CD14-positive monocyte (primary cell): ENCODE results near the gene TMEM175. TPM values are rescaled to one million over a fixed set of nuclear protein-coding genes. Genes with fewer than 3 reads are reported as not detected.

Experiments used
- DNase-seq, 3 donors: peaks; one replicate each; pipeline ENCODE4 v3.0.0-alpha.2; 2011 to 2022
- H2AFZ ChIP-seq: 2 replicates; pipeline ENCODE4 v1.6.0; 2012; ENCODE audit warnings: mild to moderate bottlenecking, low read depth, low read length, inconsistent platforms; ENCODE audit not compliant: insufficient read depth, poor library complexity, severe bottlenecking
- H3K27ac ChIP-seq, 2 donors: 1 replicate in 1 of 2; 2 replicates in 1 of 2; pipeline ENCODE4 v1.5.1; 2012 to 2013; ENCODE audit warnings: low read length in 2 of 2, control low read depth in 1 of 2, inconsistent platforms in 1 of 2, low read depth in 1 of 2, mild to moderate bottlenecking in 1 of 2
- H3K27me3 ChIP-seq, 2 donors: one replicate each; pipeline versions ENCODE4 v1.6.0 to v1.6.1; 2011 to 2013; ENCODE audit warnings: low read length in 2 of 2; ENCODE audit not compliant: control insufficient read depth in 2 of 2, insufficient read depth in 2 of 2
- H3K36me3 ChIP-seq, 2 donors: replicated peaks in 1 of 2; 1 replicate in 1 of 2; 2 replicates in 1 of 2; pipeline versions ENCODE4 v1.5.1 to v1.6.1; 2012 to 2013; ENCODE audit warnings: low read length in 2 of 2, control low read depth in 1 of 2, inconsistent platforms in 1 of 2, mild to moderate bottlenecking in 1 of 2; ENCODE audit not compliant: insufficient read depth in 2 of 2, control insufficient read depth in 1 of 2
- H3K4me1 ChIP-seq, 2 donors: 1 replicate in 1 of 2; 2 replicates in 1 of 2; pipeline versions ENCODE4 v1.5.1 to v1.6.1; 2012 to 2013; ENCODE audit warnings: low read length in 2 of 2, control low read depth in 1 of 2, inconsistent platforms in 1 of 2, mild to moderate bottlenecking in 1 of 2, moderate library complexity in 1 of 2; ENCODE audit not compliant: insufficient read depth in 2 of 2, control insufficient read depth in 1 of 2
- H3K4me2 ChIP-seq: replicated peaks from 2 replicates; pipeline ENCODE3; 2012; ENCODE audit warnings: low read length, moderate library complexity, mild to moderate bottlenecking; ENCODE audit not compliant: poor library complexity, severe bottlenecking; ENCODE audit errors: extremely low read depth
- H3K4me3 ChIP-seq, 3 experiments: fragments of 200-600 bp in 1 of 3; sonication (generic) in 1 of 3; replicated peaks in 1 of 3; 1 replicate in 2 of 3; 2 replicates in 1 of 3; pipeline ENCODE4 v1.5.1; 2011 to 2013; ENCODE audit warnings: low read length in 3 of 3, mild to moderate bottlenecking in 3 of 3, control low read depth in 2 of 3, low read depth in 2 of 3, inconsistent platforms in 1 of 3, moderate library complexity in 1 of 3
- H3K79me2 ChIP-seq: 2 replicates; pipeline ENCODE4 v1.6.0; 2012; ENCODE audit warnings: mild to moderate bottlenecking, control low read depth, inconsistent platforms, low read length, moderate library complexity; ENCODE audit not compliant: insufficient read depth
- H3K9ac ChIP-seq: 2 replicates; pipeline ENCODE4 v1.6.0; 2017; ENCODE audit warnings: low read length, mild to moderate bottlenecking; ENCODE audit not compliant: insufficient read depth, poor library complexity, severe bottlenecking
- H3K9me3 ChIP-seq, 2 donors: replicated peaks in 1 of 2; 1 replicate in 1 of 2; 2 replicates in 1 of 2; pipeline versions ENCODE4 v1.5.1 to v1.6.1; 2012 to 2013; ENCODE audit warnings: low read length in 2 of 2, control low read depth in 1 of 2; ENCODE audit not compliant: control insufficient read depth in 1 of 2, insufficient read depth in 1 of 2
- H4K20me1 ChIP-seq: 2 replicates; pipeline ENCODE4 v1.6.0; 2012; ENCODE audit warnings: mild to moderate bottlenecking, low read length, control low read depth, moderate library complexity; ENCODE audit not compliant: insufficient read depth
- H3K27ac Mint-ChIP-seq, 7 donors: one replicate each; pipeline ENCODE4 v1.8.0; 2020; ENCODE audit warnings: mild to moderate bottlenecking in 7 of 7, mixed read lengths in 7 of 7, moderate library complexity in 6 of 7, inconsistent platforms in 2 of 7
- H3K27me3 Mint-ChIP-seq, 3 donors: one replicate each; pipeline ENCODE4 v1.8.0; 2021 to 2022; ENCODE audit warnings: low read depth in 3 of 3, mild to moderate bottlenecking in 3 of 3, mixed read lengths in 3 of 3, moderate library complexity in 3 of 3, inconsistent platforms in 1 of 3
- H3K36me3 Mint-ChIP-seq, 2 donors: one replicate each; pipeline ENCODE4 v1.8.0; 2020; ENCODE audit warnings: mixed read lengths in 2 of 2, inconsistent platforms in 1 of 2, mild to moderate bottlenecking in 1 of 2
- H3K4me1 Mint-ChIP-seq: one replicate; pipeline ENCODE4 v1.8.0; 2020; ENCODE audit warnings: mild to moderate bottlenecking, mixed read lengths
- H3K4me3 Mint-ChIP-seq, 2 donors: one replicate each; pipeline ENCODE4 v1.8.0; 2020; ENCODE audit warnings: mild to moderate bottlenecking in 2 of 2, mixed read lengths in 2 of 2, moderate library complexity in 1 of 2
- H3K9me3 Mint-ChIP-seq, 7 donors: one replicate each; pipeline ENCODE4 v1.8.0; 2020 to 2022; ENCODE audit warnings: mixed read lengths in 7 of 7, mild to moderate bottlenecking in 6 of 7, moderate library complexity in 6 of 7, inconsistent platforms in 2 of 7
- CTCF ChIP-seq: fragments of 200-600 bp; IDR thresholded peaks from one replicate; pipeline ENCODE4 v1.8.0; 2022; ENCODE audit warnings: antibody characterized with exemption, mild to moderate bottlenecking
- WGBS: methylation state at CpG from one replicate; pipeline ENCODE4 v1.1.5; 2013; ENCODE audit warnings: missing lambda C conversion rate; ENCODE audit not compliant: insufficient coverage; 5-methylcytosine and 5-hydroxymethylcytosine counted together
- intact Hi-C, 2 donors: fragments of 100-400 bp; cut with micrococcal nuclease; formaldehyde crosslinking; loops; one replicate each; pipeline versions ENCODE4 v1.15.0 to v1.15.1; 2023
- polyA plus RNA-seq, 3 donors: library from polyadenylated mRNA; depleted of rRNA in 1 of 3; unstranded in 2 of 3; stranded (reverse) in 1 of 3; fragments of 300-500 nt in 2 of 3; fragments of >200 nt in 1 of 3; fragmentation: Illumina TruSeq in 2 of 3; gene quantifications; 1 replicate in 2 of 3; 2 replicates in 1 of 3; pipeline ENCODE4 v1.2.3, GENCODE V29; 2012 to 2021

TMEM175 gene
- polyA plus RNA-seq, 3 donors: 18.9 to 216 (median 20.7) TPM

GRCh38 chr4:995311-996026 lies 63.2 kb downstream of the TMEM175 start:
- Histone ChIP-seq H3K36me3 (peaks cover 3 to 4% of the 10 kb centered on the region in 2 donors), H3K9ac (no peak overlapping the region), H2AFZ (no peak overlapping the region), H3K4me3 (no peak overlapping the region), H4K20me1 (peaks cover 27% of the 10 kb centered on the region), H3K79me2 (no peaks in the 10 kb centered on the region), H3K27ac (no peak overlapping the region), H3K4me2 (no peak overlapping the region), H3K27me3 (peaks cover 15 to 46% of the 10 kb centered on the region in 2 donors), H3K9me3 (peaks cover 0 to 10% of the 10 kb centered on the region in 2 donors), H3K4me1 (peaks cover 0 to 2% of the 10 kb centered on the region in 2 donors)
- Mint-ChIP-seq H3K4me1 (peaks cover 1% of the 10 kb centered on the region), H3K27me3 (peaks cover 42 to 49% (median 45%) of the 10 kb centered on the region in 3 donors), H3K27ac (no peak overlapping the region), H3K9me3 (peaks cover 0 to 21% (median 2%) of the 10 kb centered on the region in 7 donors), H3K4me3 (peak overlapping the region in 1 of 2 donors; percentile 7), H3K36me3 (peaks cover 4 to 9% of the 10 kb centered on the region in 2 donors)
- WGBS: 92% methylated on average over 13 of the region's 23 CpGs
- DNase-seq: no peak
- intact Hi-C loops: no loop called here
- TF ChIP-seq CTCF: no peak

GRCh38 chr4:996030-996996 lies 64.1 kb downstream of the TMEM175 start:
- TF ChIP-seq CTCF: no peak
- intact Hi-C loops: no loop called here
- no peak overlapping the region for H3K4me3 ChIP-seq
- no peak overlapping the region for H3K4me2 ChIP-seq
- H3K4me3 Mint-ChIP-seq: peak overlapping the region in 1 of 2 donors; percentile 52
- H3K9me3 ChIP-seq: peaks cover 0 to 10% of the 10 kb centered on the region in 2 donors
- peaks cover 0 to 2% of the 10 kb centered on the region in 2 donors for H3K4me1 ChIP-seq
- H3K36me3 ChIP-seq: peaks cover 0 to 3% of the 10 kb centered on the region in 2 donors
- H3K4me1 Mint-ChIP-seq: peaks cover 1% of the 10 kb centered on the region
- WGBS: 78% methylated on average over 12 of the region's 15 CpGs
- H3K27me3 Mint-ChIP-seq: peaks cover 49 to 58% (median 53%) of the 10 kb centered on the region in 3 donors
- H3K36me3 Mint-ChIP-seq: peaks cover 0 to under 1% of the 10 kb centered on the region in 2 donors
- H3K27ac ChIP-seq: no peak overlapping the region
- H4K20me1 ChIP-seq: peaks cover 27% of the 10 kb centered on the region
- peaks cover 0 to 21% (median 2%) of the 10 kb centered on the region in 7 donors for H3K9me3 Mint-ChIP-seq
- no peaks in the 10 kb centered on the region for H3K79me2 ChIP-seq
- no peak overlapping the region for H3K27ac Mint-ChIP-seq
- no peak for DNase-seq
- H3K9ac ChIP-seq: no peak overlapping the region
- H3K27me3 ChIP-seq: peaks cover 16 to 55% of the 10 kb centered on the region in 2 donors
- no peak overlapping the region for H2AFZ ChIP-seq
